OCI-LY1 (cell line): Measurements from ENCODE around the gene CX3CL1.

Experiments used
- CTCF ChIP-seq: fragments of 200-600 bp; sonication (generic), shearing (Covaris generic); IDR thresholded peaks from 2 replicates; pipeline ENCODE4 v1.5.1; 2017; ENCODE audit warnings: mild to moderate bottlenecking, antibody characterized with exemption, low read length, moderate library complexity, mixed read lengths
- EZH2 ChIP-seq: fragments of 200-600 bp; sonication (generic), shearing (Covaris generic); IDR thresholded peaks from 2 replicates; pipeline ENCODE4 v1.8.0; 2017; ENCODE audit warnings: borderline replicate concordance, mixed run types, mild to moderate bottlenecking, antibody characterized with exemption, low read length, moderate library complexity, mixed read lengths

GRCh38 chr16:57412584-57412983 is 40.3 kb downstream of the CX3CL1 start:
- no peak for TF ChIP-seq CTCF
- no peak for TF ChIP-seq EZH2
